ENCODE results near the gene HOXD11. TPM values are rescaled to one million over a fixed set of nuclear protein-coding genes. Genes with fewer than 3 reads are reported as not detected.
A peak's percentile ranks its signal among the peaks of the same experiment; 100 is the strongest.

The HOXD11 gene
- total and polyA plus RNA-seq, 2 of the 13 experiments (the other 11 are each of a cell fraction or from before 2014, with no cell fraction given) = not detected

DNA sequence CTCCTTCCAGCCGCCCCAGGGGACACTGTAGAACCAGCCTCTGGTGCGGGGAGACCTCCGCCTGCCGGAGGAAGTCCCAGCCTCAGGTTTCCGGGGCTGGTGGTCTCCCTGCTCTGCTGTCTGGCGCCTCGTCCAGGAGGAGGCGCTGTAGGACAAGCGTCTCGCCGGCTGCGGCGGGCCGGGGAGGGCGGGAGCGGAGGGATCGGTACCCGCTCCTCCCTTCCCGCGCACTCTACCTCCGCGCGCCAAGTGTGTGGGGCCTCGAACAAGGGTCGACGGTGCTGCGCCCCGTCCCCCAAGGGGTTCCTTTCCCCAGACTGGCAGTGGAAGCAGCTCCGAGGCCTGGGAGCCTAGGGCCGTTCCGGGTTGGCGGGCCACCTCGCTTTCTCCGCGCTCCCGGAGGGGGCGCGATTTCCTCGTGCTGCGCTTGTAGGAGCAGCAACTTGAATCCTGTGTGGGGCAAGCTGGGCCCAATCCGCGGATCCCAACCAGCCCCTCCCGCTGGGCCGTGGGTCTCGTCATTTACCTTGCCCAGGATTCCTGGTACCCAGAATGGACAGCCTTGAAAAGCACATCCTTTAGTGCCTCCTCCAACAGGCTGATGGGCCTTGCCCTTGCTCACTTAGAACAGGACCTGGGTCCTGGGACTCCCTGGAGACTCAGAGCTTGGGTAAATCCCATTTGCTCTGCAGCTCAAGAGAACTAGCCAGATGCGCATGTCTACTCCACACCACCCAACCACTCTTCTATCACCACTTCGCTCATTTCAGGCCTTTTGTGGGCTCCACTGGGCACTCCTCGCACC is 33.6 kb downstream of the HOXD11 start (continued):
- TF ChIP-seq ZNF44 (CRISPR knock-in tag; IDR thresholded peaks at IDR 0.05) = peak; percentile 47; the same call in 1 of the 2 replicates
- peak; percentile 94 for TF ChIP-seq CBX5 (CRISPR knock-in tag; IDR thresholded peaks at IDR 0.05; ENCODE audit: borderline replicate concordance)

DNA sequence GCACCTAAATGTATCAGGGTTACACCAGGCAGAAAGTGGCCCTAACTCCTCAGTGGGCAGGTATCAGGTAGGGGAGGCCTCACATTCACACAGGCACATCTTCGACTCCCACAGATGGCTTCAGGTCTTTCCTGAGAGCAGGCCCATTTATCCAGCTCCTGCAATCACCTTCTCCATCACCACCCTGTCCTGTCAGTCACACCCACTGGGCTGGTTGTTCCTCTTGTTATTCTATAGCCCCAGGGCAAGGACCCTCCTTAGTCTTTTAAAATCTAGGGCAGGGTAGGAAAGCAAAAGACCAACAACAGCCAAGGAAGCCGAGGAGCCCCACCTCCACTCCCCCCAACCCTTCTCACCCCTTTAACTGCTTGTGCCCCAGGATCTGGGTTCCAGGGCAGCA is 35.2 kb downstream of the HOXD11 start:
- in situ Hi-C loops (cut with HindIII; ENCODE audit: extremely low pct_ligation_motif_present, low pct_unique_long_range_greater_than_20kb) = loop anchor here (5.0 kb wide), 1 partner anchor 315 kb away; no protein-coding TSS in a partner anchor
- H2AFZ ChIP-seq (ENCODE audit: low read length) = no peak overlapping the region
- no peak overlapping the region for H3K9ac ChIP-seq (ENCODE audit: insufficient read depth, low read depth, low read length)
- POLR2A ChIA-PET = no interaction called here
- 0% methylated on average over 2 of the region's 2 CpGs for WGBS (ENCODE audit: low lambda C conversion rate)
- no peaks in the 10 kb centered on the region for H3K36me3 ChIP-seq (replicated peaks in 1 of 2; ENCODE audit: control insufficient read depth in 1 of 2, insufficient read depth in 2 of 2, low read length in 2 of 2)
- DNase-seq (ENCODE audit: low spot score) (no peak), FAIRE-seq (no peak), ATAC-seq (no peak)
- no TSS peak for BruUV-seq (replicated peaks)
- CTCF ChIA-PET (ENCODE audit: low intra/inter-chr PET ratio, low total read pairs) = interaction anchor here (1.6 kb wide), 1 partner anchor 494 kb away, joined by 4 read pairs; no protein-coding TSS in a partner anchor
- no peaks in the 10 kb centered on the region for H3K79me2 ChIP-seq (ENCODE audit: insufficient read depth, low read length)
- TF ChIP-seq HDAC6 (IDR thresholded peaks at IDR 0.05; ENCODE audit: low read depth, low read length) (no peak), HNF4A (CRISPR knock-in tag; IDR thresholded peaks at IDR 0.05) (no peak), RELA (CRISPR knock-in tag; IDR thresholded peaks at IDR 0.05) (no peak), NFKBIZ (CRISPR knock-in tag; IDR thresholded peaks at IDR 0.05) (no peak), HOXA5 (CRISPR knock-in tag; IDR thresholded peaks at IDR 0.05) (no peak), MAFK (conservative IDR thresholded peaks at IDR 0.05 in 1 of 2, IDR thresholded peaks at IDR 0.05 in 1 of 2; ENCODE audit: low read length in 2 of 2) (no peak), ATF1 (CRISPR knock-in tag; IDR thresholded peaks at IDR 0.05) (no peak)
- TF ChIP-seq, protein P1, sequence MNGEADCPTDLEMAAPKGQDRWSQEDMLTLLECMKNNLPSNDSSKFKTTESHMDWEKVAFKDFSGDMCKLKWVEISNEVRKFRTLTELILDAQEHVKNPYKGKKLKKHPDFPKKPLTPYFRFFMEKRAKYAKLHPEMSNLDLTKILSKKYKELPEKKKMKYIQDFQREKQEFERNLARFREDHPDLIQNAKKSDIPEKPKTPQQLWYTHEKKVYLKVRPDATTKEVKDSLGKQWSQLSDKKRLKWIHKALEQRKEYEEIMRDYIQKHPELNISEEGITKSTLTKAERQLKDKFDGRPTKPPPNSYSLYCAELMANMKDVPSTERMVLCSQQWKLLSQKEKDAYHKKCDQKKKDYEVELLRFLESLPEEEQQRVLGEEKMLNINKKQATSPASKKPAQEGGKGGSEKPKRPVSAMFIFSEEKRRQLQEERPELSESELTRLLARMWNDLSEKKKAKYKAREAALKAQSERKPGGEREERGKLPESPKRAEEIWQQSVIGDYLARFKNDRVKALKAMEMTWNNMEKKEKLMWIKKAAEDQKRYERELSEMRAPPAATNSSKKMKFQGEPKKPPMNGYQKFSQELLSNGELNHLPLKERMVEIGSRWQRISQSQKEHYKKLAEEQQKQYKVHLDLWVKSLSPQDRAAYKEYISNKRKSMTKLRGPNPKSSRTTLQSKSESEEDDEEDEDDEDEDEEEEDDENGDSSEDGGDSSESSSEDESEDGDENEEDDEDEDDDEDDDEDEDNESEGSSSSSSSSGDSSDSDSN (CRISPR knock-in tag; IDR thresholded peaks at IDR 0.05) = no peak
- TF ChIP-seq, protein P2, sequence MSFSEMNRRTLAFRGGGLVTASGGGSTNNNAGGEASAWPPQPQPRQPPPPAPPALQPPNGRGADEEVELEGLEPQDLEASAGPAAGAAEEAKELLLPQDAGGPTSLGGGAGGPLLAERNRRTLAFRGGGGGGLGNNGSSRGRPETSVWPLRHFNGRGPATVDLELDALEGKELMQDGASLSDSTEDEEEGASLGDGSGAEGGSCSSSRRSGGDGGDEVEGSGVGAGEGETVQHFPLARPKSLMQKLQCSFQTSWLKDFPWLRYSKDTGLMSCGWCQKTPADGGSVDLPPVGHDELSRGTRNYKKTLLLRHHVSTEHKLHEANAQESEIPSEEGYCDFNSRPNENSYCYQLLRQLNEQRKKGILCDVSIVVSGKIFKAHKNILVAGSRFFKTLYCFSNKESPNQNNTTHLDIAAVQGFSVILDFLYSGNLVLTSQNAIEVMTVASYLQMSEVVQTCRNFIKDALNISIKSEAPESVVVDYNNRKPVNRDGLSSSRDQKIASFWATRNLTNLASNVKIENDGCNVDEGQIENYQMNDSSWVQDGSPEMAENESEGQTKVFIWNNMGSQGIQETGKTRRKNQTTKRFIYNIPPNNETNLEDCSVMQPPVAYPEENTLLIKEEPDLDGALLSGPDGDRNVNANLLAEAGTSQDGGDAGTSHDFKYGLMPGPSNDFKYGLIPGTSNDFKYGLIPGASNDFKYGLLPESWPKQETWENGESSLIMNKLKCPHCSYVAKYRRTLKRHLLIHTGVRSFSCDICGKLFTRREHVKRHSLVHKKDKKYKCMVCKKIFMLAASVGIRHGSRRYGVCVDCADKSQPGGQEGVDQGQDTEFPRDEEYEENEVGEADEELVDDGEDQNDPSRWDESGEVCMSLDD (CRISPR knock-in tag; IDR thresholded peaks at IDR 0.05; ENCODE audit: borderline replicate concordance) = no peak
- TF ChIP-seq, protein P3, sequence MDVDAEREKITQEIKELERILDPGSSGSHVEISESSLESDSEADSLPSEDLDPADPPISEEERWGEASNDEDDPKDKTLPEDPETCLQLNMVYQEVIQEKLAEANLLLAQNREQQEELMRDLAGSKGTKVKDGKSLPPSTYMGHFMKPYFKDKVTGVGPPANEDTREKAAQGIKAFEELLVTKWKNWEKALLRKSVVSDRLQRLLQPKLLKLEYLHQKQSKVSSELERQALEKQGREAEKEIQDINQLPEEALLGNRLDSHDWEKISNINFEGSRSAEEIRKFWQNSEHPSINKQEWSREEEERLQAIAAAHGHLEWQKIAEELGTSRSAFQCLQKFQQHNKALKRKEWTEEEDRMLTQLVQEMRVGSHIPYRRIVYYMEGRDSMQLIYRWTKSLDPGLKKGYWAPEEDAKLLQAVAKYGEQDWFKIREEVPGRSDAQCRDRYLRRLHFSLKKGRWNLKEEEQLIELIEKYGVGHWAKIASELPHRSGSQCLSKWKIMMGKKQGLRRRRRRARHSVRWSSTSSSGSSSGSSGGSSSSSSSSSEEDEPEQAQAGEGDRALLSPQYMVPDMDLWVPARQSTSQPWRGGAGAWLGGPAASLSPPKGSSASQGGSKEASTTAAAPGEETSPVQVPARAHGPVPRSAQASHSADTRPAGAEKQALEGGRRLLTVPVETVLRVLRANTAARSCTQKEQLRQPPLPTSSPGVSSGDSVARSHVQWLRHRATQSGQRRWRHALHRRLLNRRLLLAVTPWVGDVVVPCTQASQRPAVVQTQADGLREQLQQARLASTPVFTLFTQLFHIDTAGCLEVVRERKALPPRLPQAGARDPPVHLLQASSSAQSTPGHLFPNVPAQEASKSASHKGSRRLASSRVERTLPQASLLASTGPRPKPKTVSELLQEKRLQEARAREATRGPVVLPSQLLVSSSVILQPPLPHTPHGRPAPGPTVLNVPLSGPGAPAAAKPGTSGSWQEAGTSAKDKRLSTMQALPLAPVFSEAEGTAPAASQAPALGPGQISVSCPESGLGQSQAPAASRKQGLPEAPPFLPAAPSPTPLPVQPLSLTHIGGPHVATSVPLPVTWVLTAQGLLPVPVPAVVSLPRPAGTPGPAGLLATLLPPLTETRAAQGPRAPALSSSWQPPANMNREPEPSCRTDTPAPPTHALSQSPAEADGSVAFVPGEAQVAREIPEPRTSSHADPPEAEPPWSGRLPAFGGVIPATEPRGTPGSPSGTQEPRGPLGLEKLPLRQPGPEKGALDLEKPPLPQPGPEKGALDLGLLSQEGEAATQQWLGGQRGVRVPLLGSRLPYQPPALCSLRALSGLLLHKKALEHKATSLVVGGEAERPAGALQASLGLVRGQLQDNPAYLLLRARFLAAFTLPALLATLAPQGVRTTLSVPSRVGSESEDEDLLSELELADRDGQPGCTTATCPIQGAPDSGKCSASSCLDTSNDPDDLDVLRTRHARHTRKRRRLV (CRISPR knock-in tag; IDR thresholded peaks at IDR 0.05) = no peak
- no peak overlapping the region for H3K4me2 ChIP-seq (ENCODE audit: low read depth, low read length)
- intact Hi-C loops (cut with micrococcal nuclease; ENCODE audit: unreplicated experiment) = loop anchor here (5.0 kb wide), 1 partner anchor 495 kb away; no protein-coding TSS in a partner anchor
- H3K27ac ChIP-seq (ENCODE audit: extremely low read length, insufficient read depth, low read length) = no peak overlapping the region
- H4K20me1 ChIP-seq (ENCODE audit: insufficient read depth, low read length) = no peaks in the 10 kb centered on the region
- no peaks in the 10 kb centered on the region for H3K9me3 ChIP-seq (ENCODE audit: low read length)
- H3K4me3 ChIP-seq (replicated peaks in 1 of 3; ENCODE audit: insufficient read depth in 1 of 3, low read depth in 2 of 3, low read length in 3 of 3) = no peak overlapping the region
- peaks cover 2 to 87% of the 10 kb centered on the region in 2 experiments; a peak in 4 of 5 replicates for H3K27me3 ChIP-seq (ENCODE audit: control insufficient read depth in 1 of 2, insufficient read depth in 2 of 2, low read length in 2 of 2)
- H3K4me1 ChIP-seq (ENCODE audit: insufficient read depth, low read length) = peaks cover 11% of the 10 kb centered on the region
